Measurements from ENCODE around the gene DCAF12L2.

DNA sequence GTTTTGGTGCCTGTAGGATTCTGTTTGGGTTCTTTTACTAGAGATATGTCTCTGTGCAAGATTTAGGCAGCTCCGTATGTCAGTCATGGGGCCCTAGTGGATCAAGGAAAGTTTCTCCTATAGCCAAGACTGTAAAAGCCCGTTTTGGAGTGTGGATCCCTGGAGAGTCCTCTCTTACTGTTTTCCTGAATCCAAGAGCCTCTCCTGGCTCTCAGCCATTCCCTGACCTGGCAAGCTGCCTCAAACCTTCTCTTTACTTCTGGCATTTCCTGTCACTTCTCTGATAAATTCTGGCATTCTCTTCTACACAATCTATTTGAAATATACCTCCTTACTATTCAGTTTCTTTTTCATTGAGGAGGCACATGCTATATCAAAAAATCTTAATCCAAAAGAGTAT, 41.4 kb downstream of the DCAF12L2 start:
- TF ChIP-seq POLR2A (IDR thresholded peaks at IDR 0.05) (no peak), POLR2AphosphoS5 (IDR thresholded peaks at IDR 0.05; ENCODE audit: insufficient read depth in 1 of 2, low read depth in 1 of 2) (no peak)
- TF ChIP-seq, protein P1, sequence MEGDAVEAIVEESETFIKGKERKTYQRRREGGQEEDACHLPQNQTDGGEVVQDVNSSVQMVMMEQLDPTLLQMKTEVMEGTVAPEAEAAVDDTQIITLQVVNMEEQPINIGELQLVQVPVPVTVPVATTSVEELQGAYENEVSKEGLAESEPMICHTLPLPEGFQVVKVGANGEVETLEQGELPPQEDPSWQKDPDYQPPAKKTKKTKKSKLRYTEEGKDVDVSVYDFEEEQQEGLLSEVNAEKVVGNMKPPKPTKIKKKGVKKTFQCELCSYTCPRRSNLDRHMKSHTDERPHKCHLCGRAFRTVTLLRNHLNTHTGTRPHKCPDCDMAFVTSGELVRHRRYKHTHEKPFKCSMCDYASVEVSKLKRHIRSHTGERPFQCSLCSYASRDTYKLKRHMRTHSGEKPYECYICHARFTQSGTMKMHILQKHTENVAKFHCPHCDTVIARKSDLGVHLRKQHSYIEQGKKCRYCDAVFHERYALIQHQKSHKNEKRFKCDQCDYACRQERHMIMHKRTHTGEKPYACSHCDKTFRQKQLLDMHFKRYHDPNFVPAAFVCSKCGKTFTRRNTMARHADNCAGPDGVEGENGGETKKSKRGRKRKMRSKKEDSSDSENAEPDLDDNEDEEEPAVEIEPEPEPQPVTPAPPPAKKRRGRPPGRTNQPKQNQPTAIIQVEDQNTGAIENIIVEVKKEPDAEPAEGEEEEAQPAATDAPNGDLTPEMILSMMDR (IDR thresholded peaks at IDR 0.05) = no peak

Measured in vagina (tissue), 2 donors.